GM18873 (cell line): ENCODE data around the gene NIPAL4.
"Not testable (repeated sequence)": the region's sequence is repeated elsewhere in the genome, so short reads cannot be mapped to it uniquely, and the experiment has no call there.

Experiments used
- ATAC-seq: cut with Tn5 transposase; IDR thresholded peaks from one replicate; pipeline ENCODE4 v1.9.1; 2021; ENCODE audit warnings: mild to moderate bottlenecking, moderate library complexity, moderate number of reproducible peaks; ENCODE audit not compliant: unreplicated experiment, low FRiP score

Gene NIPAL4

GRCh38 chr5:157459715-157460599 is at the start of gene NIPAL4:
NIPAL4 (plus strand) TSS chr5:157460213; CDS start chr5:157460321, 108 bp downstream.
- no peak for ATAC-seq

- no peak for ATAC-seq
Measured at GRCh38 chr5:157415838-157416237, 44.2 kb upstream of the NIPAL4 start.

- not testable (repeated sequence) for ATAC-seq
Measured at GRCh38 chr5:157419521-157419920, 40.5 kb upstream of the NIPAL4 start.

- not testable (repeated sequence) for ATAC-seq
Measured at GRCh38 chr5:157429920-157430319, 30.1 kb upstream of the NIPAL4 start.

GRCh38 chr5:157431544-157432200 is 28.3 kb upstream of the NIPAL4 start:
- no peak for ATAC-seq

GRCh38 chr5:157434096-157434495 is 25.9 kb upstream of the NIPAL4 start:
- ATAC-seq, result no peak

- no peak for ATAC-seq
Measured at GRCh38 chr5:157443041-157443549, 16.9 kb upstream of the NIPAL4 start.

- ATAC-seq, result no peak
Measured at GRCh38 chr5:157444224-157444623, 15.8 kb upstream of the NIPAL4 start.

GRCh38 chr5:157445745-157446411 is 14.1 kb upstream of the NIPAL4 start:
- ATAC-seq, result no peak

GRCh38 chr5:157446412-157446935 is 13.5 kb upstream of the NIPAL4 start:
- ATAC-seq, result no peak

GRCh38 chr5:157447201-157447637 is 12.8 kb upstream of the NIPAL4 start:
- ATAC-seq, result no peak

- ATAC-seq, result no peak
Measured at GRCh38 chr5:157449011-157449723, 10.8 kb upstream of the NIPAL4 start.

- ATAC-seq, result no peak
Measured at GRCh38 chr5:157450024-157450423, 10.0 kb upstream of the NIPAL4 start.

- ATAC-seq, result no peak
Measured at GRCh38 chr5:157451806-157452205, 8.2 kb upstream of the NIPAL4 start.

- no peak for ATAC-seq
Measured at GRCh38 chr5:157454273-157454672, 5.7 kb upstream of the NIPAL4 start.

GRCh38 chr5:157455057-157455456 is 5.0 kb upstream of the NIPAL4 start:
- no peak for ATAC-seq

GRCh38 chr5:157456301-157456700 is 3.7 kb upstream of the NIPAL4 start:
- no peak for ATAC-seq

GRCh38 chr5:157457391-157457790 is 2.6 kb upstream of the NIPAL4 start:
- no peak for ATAC-seq

GRCh38 chr5:157458835-157459234 is 1.2 kb upstream of the NIPAL4 start:
- ATAC-seq, result no peak
